Measurements from ENCODE around the gene HPS3.

The HPS3 gene

DNA sequence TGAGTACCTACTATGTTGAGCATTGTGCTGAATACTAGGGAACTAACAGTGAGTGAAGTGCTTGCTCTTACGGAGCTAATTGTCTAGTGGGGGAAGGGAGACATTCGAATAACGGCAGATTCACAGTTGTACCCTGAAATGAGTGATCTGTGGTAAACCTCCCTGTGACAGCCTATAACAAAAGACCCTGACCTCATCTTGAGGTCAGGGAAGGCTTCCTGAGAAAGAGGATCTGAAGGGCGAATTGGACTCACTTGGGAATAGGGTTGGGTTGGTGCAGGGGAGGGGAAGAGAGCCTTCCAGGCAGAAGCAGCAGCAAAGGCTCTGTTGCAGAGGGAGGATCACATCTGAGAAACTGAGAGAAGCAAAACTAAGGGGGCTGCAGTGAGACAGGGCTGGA is 13.2 kb downstream of the HPS3 start:
- POLR2A ChIA-PET = no interaction called here

DNA sequence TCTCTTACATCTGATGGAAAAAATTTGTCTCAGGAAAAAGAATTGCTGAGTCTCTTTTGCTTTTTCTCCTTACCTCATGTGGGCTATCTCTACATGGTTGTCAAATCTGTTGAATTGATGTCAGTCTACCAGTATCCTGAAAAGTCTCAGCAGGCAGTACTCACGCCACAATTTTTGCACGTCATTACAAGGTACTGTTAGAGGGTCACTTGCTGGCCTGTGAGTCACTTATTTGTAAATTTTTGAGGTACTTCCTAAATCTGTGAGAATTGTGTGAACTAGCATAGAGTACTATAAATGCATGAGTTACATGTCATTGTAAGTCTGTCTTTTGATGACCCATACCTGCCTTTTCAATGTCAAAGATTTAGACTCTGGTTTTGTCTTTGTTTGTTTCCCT is 15.9 kb downstream of the HPS3 start:
- peaks cover 13 to 36% (median 20%) of the 10 kb centered on the region in 4 experiments for H3K36me3 ChIP-seq (ENCODE audit: control insufficient read depth in 4 of 4, insufficient read depth in 4 of 4, low read length in 3 of 4)
- H3K4me1 ChIP-seq (ENCODE audit: control extremely low read depth in 1 of 4, control insufficient read depth in 4 of 4, insufficient read depth in 4 of 4, low read length in 3 of 4) = peaks cover 0 to 26% (median 3%) of the 10 kb centered on the region in 4 experiments
- ChIA-PET CTCF (interaction anchor here (2.1 kb wide), 1 partner anchor 25 kb away, joined by 6 read pairs; no protein-coding TSS in a partner anchor), POLR2A (no interaction called here)
- no peaks in the 10 kb centered on the region for H3K27me3 ChIP-seq (replicated peaks in 2 of 5; ENCODE audit: control insufficient read depth in 4 of 5, insufficient read depth in 5 of 5, low read length in 4 of 5)
- 93% methylated on average over 2 of the region's 2 CpGs for WGBS (ENCODE audit: insufficient coverage)
- DNase-seq = peak in 2 of 3 donors; percentile 18 to 38
- H3K27ac ChIP-seq (ENCODE audit: insufficient read depth in 1 of 2, low read depth in 1 of 2, low read length in 2 of 2, poor library complexity in 1 of 2, severe bottlenecking in 2 of 2) = no peak overlapping the region
- no peaks in the 10 kb centered on the region for H3K9me3 ChIP-seq (ENCODE audit: control extremely low read depth in 1 of 5, control insufficient read depth in 4 of 5, insufficient read depth in 2 of 5, low read depth in 1 of 5, low read length in 4 of 5)
- no peak overlapping the region for H3K4me3 ChIP-seq (ENCODE audit: control insufficient read depth in 1 of 7, extremely low read depth in 1 of 7, insufficient read depth in 4 of 7, low read depth in 2 of 7, low read length in 6 of 7)

More for the DNA sequence above, 13.2 kb downstream of the HPS3 start:
- Histone ChIP-seq H3K36me3 (ENCODE audit: control insufficient read depth in 4 of 4, insufficient read depth in 4 of 4, low read length in 3 of 4) (peaks cover 11 to 30% (median 15%) of the 10 kb centered on the region in 4 experiments), H3K27ac (ENCODE audit: insufficient read depth in 1 of 2, low read depth in 1 of 2, low read length in 2 of 2, poor library complexity in 1 of 2, severe bottlenecking in 2 of 2) (no peak overlapping the region), H3K4me3 (ENCODE audit: control insufficient read depth in 1 of 7, extremely low read depth in 1 of 7, insufficient read depth in 4 of 7, low read depth in 2 of 7, low read length in 6 of 7) (no peak overlapping the region), H3K4me1 (ENCODE audit: control extremely low read depth in 1 of 4, control insufficient read depth in 4 of 4, insufficient read depth in 4 of 4, low read length in 3 of 4) (peaks cover 0 to 26% (median 3%) of the 10 kb centered on the region in 4 experiments), H3K9me3 (ENCODE audit: control extremely low read depth in 1 of 5, control insufficient read depth in 4 of 5, insufficient read depth in 2 of 5, low read depth in 1 of 5, low read length in 4 of 5) (no peaks in the 10 kb centered on the region), H3K27me3 (replicated peaks in 2 of 5; ENCODE audit: control insufficient read depth in 4 of 5, insufficient read depth in 5 of 5, low read length in 4 of 5) (no peaks in the 10 kb centered on the region)
- CTCF ChIA-PET = no interaction called here
- DNase-seq = no peak
- WGBS (ENCODE audit: insufficient coverage) = 80% methylated on average over 1 of the region's 4 CpGs

DNA sequence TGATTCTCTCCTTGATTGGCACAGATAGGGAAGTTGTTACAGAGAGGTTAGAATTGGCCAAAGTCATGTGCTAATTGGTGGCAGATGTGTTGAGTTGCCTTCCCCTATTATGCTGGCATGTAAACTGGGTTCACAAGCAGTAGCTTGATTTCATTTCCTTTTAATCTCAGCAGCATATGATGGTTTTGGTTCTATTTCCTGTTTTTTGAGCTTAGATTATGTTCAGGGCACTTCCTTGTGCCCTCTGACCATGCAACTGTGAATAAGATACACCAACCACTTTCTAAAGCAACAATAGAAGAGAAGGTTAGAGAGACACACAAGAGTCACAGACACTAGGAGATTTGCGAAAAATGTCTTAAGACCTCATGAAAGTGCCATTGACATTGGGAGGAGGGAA is 16.5 kb downstream of the HPS3 start:
- DNase-seq = peak in 2 of 3 donors; percentile 28 to 56
- ChIA-PET POLR2A (no interaction called here), CTCF (interaction anchor here (0.7 to 2.1 kb wide), 3 partner anchors 11 to 36 kb away, joined by 3 to 6 read pairs (median 3); no protein-coding TSS in a partner anchor)

DNA sequence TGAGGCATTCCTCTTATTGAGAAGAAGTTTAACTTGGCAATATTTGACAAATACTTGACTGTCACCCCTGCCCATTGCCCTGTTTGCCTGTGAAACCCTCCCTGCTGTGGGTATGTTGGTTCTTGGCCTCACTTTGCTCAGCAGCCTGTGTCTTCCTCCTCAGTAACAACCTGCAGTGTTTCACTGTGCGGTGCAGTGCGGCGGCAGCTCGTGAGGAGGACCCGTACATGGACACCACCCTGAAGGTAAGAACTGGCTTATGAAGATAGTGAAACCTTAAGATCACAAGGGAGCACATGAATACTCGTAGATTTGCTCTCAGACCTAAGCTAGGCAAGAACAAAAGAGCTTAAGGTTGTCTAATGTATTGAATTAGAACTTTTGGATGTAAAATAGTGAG is 21.0 kb downstream of the HPS3 start:
- ChIA-PET POLR2A (no interaction called here), CTCF (interaction anchor here (1.1 kb wide), 1 partner anchor 18 kb away, joined by 3 read pairs; no protein-coding TSS in a partner anchor)
- H3K27ac ChIP-seq (ENCODE audit: insufficient read depth in 1 of 2, low read depth in 1 of 2, low read length in 2 of 2, poor library complexity in 1 of 2, severe bottlenecking in 2 of 2) = no peak overlapping the region
- WGBS (ENCODE audit: insufficient coverage) = 94% methylated on average over 6 of the region's 6 CpGs
- H3K4me1 ChIP-seq (ENCODE audit: control extremely low read depth in 1 of 4, control insufficient read depth in 4 of 4, insufficient read depth in 4 of 4, low read length in 3 of 4) = peaks cover 7 to 41% (median 18%) of the 10 kb centered on the region in 4 experiments
- no peaks in the 10 kb centered on the region for H3K27me3 ChIP-seq (replicated peaks in 2 of 5; ENCODE audit: control insufficient read depth in 4 of 5, insufficient read depth in 5 of 5, low read length in 4 of 5)
- no peak for DNase-seq
- H3K4me3 ChIP-seq (ENCODE audit: control insufficient read depth in 1 of 7, extremely low read depth in 1 of 7, insufficient read depth in 4 of 7, low read depth in 2 of 7, low read length in 6 of 7) = no peak overlapping the region
- H3K36me3 ChIP-seq (ENCODE audit: control insufficient read depth in 4 of 4, insufficient read depth in 4 of 4, low read length in 3 of 4) = peaks cover 10 to 38% (median 26%) of the 10 kb centered on the region in 4 experiments
- no peaks in the 10 kb centered on the region for H3K9me3 ChIP-seq (ENCODE audit: control extremely low read depth in 1 of 5, control insufficient read depth in 4 of 5, insufficient read depth in 2 of 5, low read depth in 1 of 5, low read length in 4 of 5)

More for the DNA sequence above, 16.5 kb downstream of the HPS3 start:
- H3K27me3 ChIP-seq (replicated peaks in 2 of 5; ENCODE audit: control insufficient read depth in 4 of 5, insufficient read depth in 5 of 5, low read length in 4 of 5) = no peaks in the 10 kb centered on the region
- peaks cover 0 to 26% (median 3%) of the 10 kb centered on the region in 4 experiments for H3K4me1 ChIP-seq (ENCODE audit: control extremely low read depth in 1 of 4, control insufficient read depth in 4 of 4, insufficient read depth in 4 of 4, low read length in 3 of 4)
- no peaks in the 10 kb centered on the region for H3K9me3 ChIP-seq (ENCODE audit: control extremely low read depth in 1 of 5, control insufficient read depth in 4 of 5, insufficient read depth in 2 of 5, low read depth in 1 of 5, low read length in 4 of 5)
- WGBS (ENCODE audit: insufficient coverage) = 100% methylated on average over 1 of the region's 1 CpG
- H3K36me3 ChIP-seq (ENCODE audit: control insufficient read depth in 4 of 4, insufficient read depth in 4 of 4, low read length in 3 of 4) = peaks cover 15 to 39% (median 23%) of the 10 kb centered on the region in 4 experiments
- H3K27ac ChIP-seq (ENCODE audit: insufficient read depth in 1 of 2, low read depth in 1 of 2, low read length in 2 of 2, poor library complexity in 1 of 2, severe bottlenecking in 2 of 2) = no peak overlapping the region
- no peak overlapping the region for H3K4me3 ChIP-seq (ENCODE audit: control insufficient read depth in 1 of 7, extremely low read depth in 1 of 7, insufficient read depth in 4 of 7, low read depth in 2 of 7, low read length in 6 of 7)

DNA sequence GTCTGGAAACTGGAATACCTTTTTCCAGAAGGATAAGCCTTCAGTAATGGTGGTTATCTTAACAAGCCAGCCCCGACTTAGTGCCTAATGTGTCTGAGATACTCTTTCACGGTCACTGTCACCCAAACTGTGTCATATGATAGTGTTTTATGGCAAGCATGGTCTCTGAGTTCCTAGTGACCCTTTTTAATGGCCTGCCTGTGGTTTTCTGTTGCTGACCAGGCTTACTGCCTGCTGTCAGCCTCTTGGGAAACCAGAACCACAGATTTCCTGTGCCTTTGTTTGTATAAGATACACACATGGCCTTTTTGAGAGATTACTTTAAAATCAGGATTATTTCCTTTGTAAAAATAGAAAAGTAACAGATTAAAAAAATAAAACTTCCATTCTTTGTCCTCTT is 22.4 kb downstream of the HPS3 start:
- H3K36me3 ChIP-seq (ENCODE audit: control insufficient read depth in 4 of 4, insufficient read depth in 4 of 4, low read length in 3 of 4) = peaks cover 10 to 48% (median 31%) of the 10 kb centered on the region in 4 experiments
- POLR2A ChIA-PET = no interaction called here
- CTCF ChIA-PET = interaction anchor here (1.6 kb wide), 1 partner anchor 31 kb away, joined by 5 read pairs; no protein-coding TSS in a partner anchor
- peak in 2 of 3 donors; percentile 27 to 46 for DNase-seq
- peak overlapping the region in 2 of 7 experiments; percentile 5 to 6 for H3K4me3 ChIP-seq (ENCODE audit: control insufficient read depth in 1 of 7, extremely low read depth in 1 of 7, insufficient read depth in 4 of 7, low read depth in 2 of 7, low read length in 6 of 7)
- H3K9me3 ChIP-seq (ENCODE audit: control extremely low read depth in 1 of 5, control insufficient read depth in 4 of 5, insufficient read depth in 2 of 5, low read depth in 1 of 5, low read length in 4 of 5) = no peaks in the 10 kb centered on the region
- H3K27ac ChIP-seq (ENCODE audit: insufficient read depth in 1 of 2, low read depth in 1 of 2, low read length in 2 of 2, poor library complexity in 1 of 2, severe bottlenecking in 2 of 2) = no peak overlapping the region
- no peaks in the 10 kb centered on the region for H3K27me3 ChIP-seq (replicated peaks in 2 of 5; ENCODE audit: control insufficient read depth in 4 of 5, insufficient read depth in 5 of 5, low read length in 4 of 5)
- WGBS (ENCODE audit: insufficient coverage) = no CpG with 5 or more reads among the region's 2 CpGs
- H3K4me1 ChIP-seq (ENCODE audit: control extremely low read depth in 1 of 4, control insufficient read depth in 4 of 4, insufficient read depth in 4 of 4, low read length in 3 of 4) = peaks cover 7 to 27% (median 15%) of the 10 kb centered on the region in 4 experiments

DNA sequence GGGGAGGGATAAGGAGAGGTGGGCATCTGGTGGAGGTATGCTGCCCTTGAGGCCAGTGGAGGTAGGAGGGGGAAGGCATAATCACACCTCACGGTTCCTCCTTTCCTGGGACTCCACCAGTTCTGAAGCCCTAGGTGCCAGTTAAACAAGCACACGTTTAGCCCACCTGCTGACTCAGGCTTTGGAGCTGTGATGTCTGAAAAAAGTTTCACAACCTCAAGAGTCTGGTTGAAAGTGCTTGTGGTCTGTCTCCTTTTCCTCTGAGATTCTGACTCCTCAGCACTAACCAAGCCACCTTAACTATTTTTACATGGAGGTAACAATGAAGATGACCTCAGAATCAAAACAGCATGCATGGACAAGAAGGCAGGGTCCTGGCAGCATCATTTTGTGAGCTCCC is 23.0 kb downstream of the HPS3 start:
- H3K27me3 ChIP-seq (replicated peaks in 2 of 5; ENCODE audit: control insufficient read depth in 4 of 5, insufficient read depth in 5 of 5, low read length in 4 of 5) = no peaks in the 10 kb centered on the region
- ChIA-PET CTCF (interaction anchor here (1.1 to 1.6 kb wide), 3 partner anchors 9 to 32 kb away, joined by 3 to 5 read pairs (median 3); no protein-coding TSS in a partner anchor), POLR2A (no interaction called here)
- DNase-seq = peak in 2 of 3 donors; percentile 56 to 62
- H3K4me1 ChIP-seq (ENCODE audit: control extremely low read depth in 1 of 4, control insufficient read depth in 4 of 4, insufficient read depth in 4 of 4, low read length in 3 of 4) = peaks cover 7 to 25% (median 15%) of the 10 kb centered on the region in 4 experiments
- 58% methylated on average over 2 of the region's 2 CpGs for WGBS (ENCODE audit: insufficient coverage)
- H3K27ac ChIP-seq (ENCODE audit: insufficient read depth in 1 of 2, low read depth in 1 of 2, low read length in 2 of 2, poor library complexity in 1 of 2, severe bottlenecking in 2 of 2) = no peak overlapping the region
- H3K9me3 ChIP-seq (ENCODE audit: control extremely low read depth in 1 of 5, control insufficient read depth in 4 of 5, insufficient read depth in 2 of 5, low read depth in 1 of 5, low read length in 4 of 5) = no peaks in the 10 kb centered on the region
- H3K4me3 ChIP-seq (ENCODE audit: control insufficient read depth in 1 of 7, extremely low read depth in 1 of 7, insufficient read depth in 4 of 7, low read depth in 2 of 7, low read length in 6 of 7) = no peak overlapping the region
- peaks cover 8 to 51% (median 32%) of the 10 kb centered on the region in 4 experiments for H3K36me3 ChIP-seq (ENCODE audit: control insufficient read depth in 4 of 4, insufficient read depth in 4 of 4, low read length in 3 of 4)

DNA sequence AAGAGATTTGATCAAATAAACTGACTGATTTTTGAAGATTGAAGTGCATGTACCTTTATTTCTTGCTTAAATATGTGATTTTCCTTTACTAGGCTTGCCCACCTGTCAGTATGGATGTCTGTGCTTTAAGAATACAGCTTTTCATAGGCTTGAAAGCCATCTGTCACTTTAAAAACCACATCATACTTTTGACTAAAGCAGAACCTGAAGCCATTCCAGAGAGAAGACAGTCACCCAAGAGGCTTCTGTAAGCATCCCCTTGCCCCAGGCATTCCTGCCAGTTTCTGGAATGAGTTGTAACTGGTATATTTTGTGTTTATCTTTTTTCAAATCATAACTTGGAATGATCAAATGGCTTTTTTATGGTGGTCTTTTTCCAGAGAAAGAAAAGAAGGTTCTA is 24.0 kb downstream of the HPS3 start:
- H3K9me3 ChIP-seq (ENCODE audit: control extremely low read depth in 1 of 5, control insufficient read depth in 4 of 5, insufficient read depth in 2 of 5, low read depth in 1 of 5, low read length in 4 of 5) = no peaks in the 10 kb centered on the region
- H3K4me1 ChIP-seq (ENCODE audit: control extremely low read depth in 1 of 4, control insufficient read depth in 4 of 4, insufficient read depth in 4 of 4, low read length in 3 of 4) = peaks cover 7 to 25% (median 15%) of the 10 kb centered on the region in 4 experiments
- no peaks in the 10 kb centered on the region for H3K27me3 ChIP-seq (replicated peaks in 2 of 5; ENCODE audit: control insufficient read depth in 4 of 5, insufficient read depth in 5 of 5, low read length in 4 of 5)
- ChIA-PET CTCF (interaction anchor here (1.1 to 1.6 kb wide), 3 partner anchors 8 to 33 kb away, joined by 3 to 5 read pairs (median 3); no protein-coding TSS in a partner anchor), POLR2A (no interaction called here)
- DNase-seq = no peak
- no peak overlapping the region for H3K4me3 ChIP-seq (ENCODE audit: control insufficient read depth in 1 of 7, extremely low read depth in 1 of 7, insufficient read depth in 4 of 7, low read depth in 2 of 7, low read length in 6 of 7)
- H3K27ac ChIP-seq (ENCODE audit: insufficient read depth in 1 of 2, low read depth in 1 of 2, low read length in 2 of 2, poor library complexity in 1 of 2, severe bottlenecking in 2 of 2) = no peak overlapping the region
- peaks cover 10 to 59% (median 38%) of the 10 kb centered on the region in 4 experiments for H3K36me3 ChIP-seq (ENCODE audit: control insufficient read depth in 4 of 4, insufficient read depth in 4 of 4, low read length in 3 of 4)
